Measurements from ENCODE around the gene E2F4. TPM values are rescaled to one million over a fixed set of nuclear protein-coding genes. Genes with fewer than 3 reads are reported as not detected.

Gene E2F4
- total and polyA plus RNA-seq, 2 of the 13 experiments (the other 11 are each of a cell fraction or from before 2014, with no cell fraction given) = 84.8 to 91.2 TPM

- TF ChIP-seq ZFP36L1 (CRISPR knock-in tag; IDR thresholded peaks at IDR 0.05) (peak; percentile 68; the same call in 1 of the 2 replicates), TBP (CRISPR knock-in tag; IDR thresholded peaks at IDR 0.05) (0 out of 2 replicates have a peak, but pooled peaks have one; percentile 66), SMAD9 (CRISPR knock-in tag; IDR thresholded peaks at IDR 0.05) (0 out of 2 replicates have a peak, but pooled peaks have one; percentile 20), ZNF124 (CRISPR knock-in tag; IDR thresholded peaks at IDR 0.05) (peak; percentile 84), KLF12 (CRISPR knock-in tag; IDR thresholded peaks at IDR 0.05; ENCODE audit: borderline replicate concordance) (peak; percentile 87; the same call in 1 of the 2 replicates), ZBTB1 (CRISPR knock-in tag; IDR thresholded peaks at IDR 0.05; ENCODE audit: borderline replicate concordance) (no peak), AFF4 (CRISPR knock-in tag; IDR thresholded peaks at IDR 0.05) (0 out of 2 replicates have a peak, but pooled peaks have one; percentile 42), ZNF879 (CRISPR knock-in tag; IDR thresholded peaks at IDR 0.05) (no peak), ATF7 (IDR thresholded peaks at IDR 0.05) (peak; percentile 75), ATF7 (CRISPR knock-in tag; IDR thresholded peaks at IDR 0.05) (peak; percentile 91), TARDBP (CRISPR knock-in tag; IDR thresholded peaks at IDR 0.05) (peak; percentile 93), SETDB1 (CRISPR knock-in tag; IDR thresholded peaks at IDR 0.05; ENCODE audit: borderline replicate concordance) (no peak), SIN3A (IDR thresholded peaks at IDR 0.05; ENCODE audit: borderline replicate concordance, low read depth, low read length) (peak; percentile 80; the same call in 1 of the 2 replicates), ZSCAN25 (CRISPR knock-in tag; IDR thresholded peaks at IDR 0.05) (peak; percentile 77; the same call in 1 of the 2 replicates), MEIS1 (CRISPR knock-in tag; IDR thresholded peaks at IDR 0.05; ENCODE audit: borderline replicate concordance) (peak; percentile 79), DPF2 (CRISPR knock-in tag; IDR thresholded peaks at IDR 0.05; ENCODE audit: borderline replicate concordance, low read depth) (no peak), CENPX (CRISPR knock-in tag; IDR thresholded peaks at IDR 0.05) (no peak), REXO4 (CRISPR knock-in tag; IDR thresholded peaks at IDR 0.05; ENCODE audit: borderline replicate concordance) (peak; percentile 32; the same call in 1 of the 2 replicates), PITX1 (CRISPR knock-in tag; IDR thresholded peaks at IDR 0.05) (no peak), ZBTB34 (CRISPR knock-in tag; IDR thresholded peaks at IDR 0.05) (0 out of 2 replicates have a peak, but pooled peaks have one; percentile 49)
- TF ChIP-seq, protein P1, sequence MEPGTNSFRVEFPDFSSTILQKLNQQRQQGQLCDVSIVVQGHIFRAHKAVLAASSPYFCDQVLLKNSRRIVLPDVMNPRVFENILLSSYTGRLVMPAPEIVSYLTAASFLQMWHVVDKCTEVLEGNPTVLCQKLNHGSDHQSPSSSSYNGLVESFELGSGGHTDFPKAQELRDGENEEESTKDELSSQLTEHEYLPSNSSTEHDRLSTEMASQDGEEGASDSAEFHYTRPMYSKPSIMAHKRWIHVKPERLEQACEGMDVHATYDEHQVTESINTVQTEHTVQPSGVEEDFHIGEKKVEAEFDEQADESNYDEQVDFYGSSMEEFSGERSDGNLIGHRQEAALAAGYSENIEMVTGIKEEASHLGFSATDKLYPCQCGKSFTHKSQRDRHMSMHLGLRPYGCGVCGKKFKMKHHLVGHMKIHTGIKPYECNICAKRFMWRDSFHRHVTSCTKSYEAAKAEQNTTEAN (CRISPR knock-in tag; conservative IDR thresholded peaks at IDR 0.05) = no peak
- TF ChIP-seq, protein P2, sequence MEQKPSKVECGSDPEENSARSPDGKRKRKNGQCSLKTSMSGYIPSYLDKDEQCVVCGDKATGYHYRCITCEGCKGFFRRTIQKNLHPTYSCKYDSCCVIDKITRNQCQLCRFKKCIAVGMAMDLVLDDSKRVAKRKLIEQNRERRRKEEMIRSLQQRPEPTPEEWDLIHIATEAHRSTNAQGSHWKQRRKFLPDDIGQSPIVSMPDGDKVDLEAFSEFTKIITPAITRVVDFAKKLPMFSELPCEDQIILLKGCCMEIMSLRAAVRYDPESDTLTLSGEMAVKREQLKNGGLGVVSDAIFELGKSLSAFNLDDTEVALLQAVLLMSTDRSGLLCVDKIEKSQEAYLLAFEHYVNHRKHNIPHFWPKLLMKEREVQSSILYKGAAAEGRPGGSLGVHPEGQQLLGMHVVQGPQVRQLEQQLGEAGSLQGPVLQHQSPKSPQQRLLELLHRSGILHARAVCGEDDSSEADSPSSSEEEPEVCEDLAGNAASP (CRISPR knock-in tag; IDR thresholded peaks at IDR 0.05; ENCODE audit: borderline replicate concordance) = peak; percentile 75; the same call in 1 of the 2 replicates
These were observed 8.1 kb upstream of the E2F4 start, which contains the start of gene MATCAP1 (continued) for GRCh38 chr16:67183627-67184452.
